A673 (cell line): ENCODE data around the gene SMIM45.

Experiments
- BruUV-seq: library from RNA; stranded (reverse); fragments of 400-500 nt; replicated peaks from 2 replicates; lab custom pipeline; 2021; lab: Mats Ljungman, UMichigan
- CTCF ChIA-PET: fragments of 300-600 bp; sonication (Branson Sonifier 250); formaldehyde crosslinking; loops from one replicate; lab custom pipeline; 2022; ENCODE audit warnings: antibody characterized with exemption; lab: Charles Lee
- POLR2A ChIA-PET: fragments of 300-600 bp; sonication (Branson Sonifier 250); formaldehyde crosslinking; loops from one replicate; lab custom pipeline; 2022; ENCODE audit warnings: antibody characterized with exemption; ENCODE audit not compliant: low non-redundant PET; lab: Charles Lee
- DNase-seq: peaks from one replicate; pipeline ENCODE4 v3.0.0-alpha.2; 2015; ENCODE audit warnings: low spot score
- H3K27ac ChIP-seq: fragments of 200-600 bp; sonication (generic); 2 replicates; pipeline ENCODE4 v1.5.1; 2016; ENCODE audit warnings: mixed run types, low read depth, mild to moderate bottlenecking, mixed read lengths, antibody characterized with exemption, low read length; ENCODE audit not compliant: poor library complexity, severe bottlenecking
- H3K27me3 ChIP-seq: fragments of 200-600 bp; sonication (generic); replicated peaks from 2 replicates; pipeline ENCODE4 v1.6.1; 2017; ENCODE audit warnings: mixed run types, low read depth, mild to moderate bottlenecking, mixed read lengths, antibody characterized with exemption, low read length; ENCODE audit not compliant: insufficient read depth, poor library complexity
- H3K36me3 ChIP-seq: fragments of 200-600 bp; sonication (generic); 2 replicates; pipeline ENCODE4 v1.6.1; 2016; ENCODE audit warnings: mixed run types, mild to moderate bottlenecking, mixed read lengths, antibody characterized with exemption, low read length; ENCODE audit not compliant: insufficient read depth, poor library complexity, severe bottlenecking
- H3K4me1 ChIP-seq: fragments of 200-600 bp; sonication (generic); 2 replicates; pipeline ENCODE4 v1.6.1; 2017; ENCODE audit warnings: mixed run types, mild to moderate bottlenecking, mixed read lengths, antibody characterized with exemption, low read length; ENCODE audit not compliant: insufficient read depth, poor library complexity, severe bottlenecking
- H3K4me3 ChIP-seq: fragments of 200-600 bp; sonication (generic); 2 replicates; pipeline ENCODE4 v1.5.1; 2016; ENCODE audit warnings: low read depth, mixed run types, mild to moderate bottlenecking, mixed read lengths, low read length; ENCODE audit not compliant: poor library complexity, severe bottlenecking
- H3K9me3 ChIP-seq: fragments of 200-600 bp; sonication (generic); 2 replicates; pipeline ENCODE4 v1.6.1; 2016; ENCODE audit warnings: mixed run types, low read depth, mild to moderate bottlenecking, mixed read lengths, antibody characterized with exemption, low read length; ENCODE audit not compliant: poor library complexity, severe bottlenecking
- EZH2 ChIP-seq: fragments of 200-600 bp; sonication (generic); IDR thresholded peaks from 2 replicates; pipeline ENCODE4 v1.6.1; 2017; ENCODE audit warnings: borderline replicate concordance, low read depth, mild to moderate bottlenecking, mixed read lengths, antibody characterized with exemption, low read length; ENCODE audit not compliant: poor library complexity, severe bottlenecking
- intact Hi-C: fragments of 100-400 bp; cut with micrococcal nuclease; formaldehyde crosslinking; loops from one replicate; pipeline ENCODE4 v1.10.0; 2022; ENCODE audit not compliant: unreplicated experiment
- TF ChIP-seq, protein P1 (sequence below): fragments of 300-800, 200-600 bp; sonication (generic); conservative IDR thresholded peaks from 2 replicates; pipeline ENCODE4 v1.5.1; 2017; ENCODE audit warnings: low read depth, mild to moderate bottlenecking, antibody characterized with exemption, low read length, moderate library complexity, mixed read lengths

SMIM45 gene

DNA sequence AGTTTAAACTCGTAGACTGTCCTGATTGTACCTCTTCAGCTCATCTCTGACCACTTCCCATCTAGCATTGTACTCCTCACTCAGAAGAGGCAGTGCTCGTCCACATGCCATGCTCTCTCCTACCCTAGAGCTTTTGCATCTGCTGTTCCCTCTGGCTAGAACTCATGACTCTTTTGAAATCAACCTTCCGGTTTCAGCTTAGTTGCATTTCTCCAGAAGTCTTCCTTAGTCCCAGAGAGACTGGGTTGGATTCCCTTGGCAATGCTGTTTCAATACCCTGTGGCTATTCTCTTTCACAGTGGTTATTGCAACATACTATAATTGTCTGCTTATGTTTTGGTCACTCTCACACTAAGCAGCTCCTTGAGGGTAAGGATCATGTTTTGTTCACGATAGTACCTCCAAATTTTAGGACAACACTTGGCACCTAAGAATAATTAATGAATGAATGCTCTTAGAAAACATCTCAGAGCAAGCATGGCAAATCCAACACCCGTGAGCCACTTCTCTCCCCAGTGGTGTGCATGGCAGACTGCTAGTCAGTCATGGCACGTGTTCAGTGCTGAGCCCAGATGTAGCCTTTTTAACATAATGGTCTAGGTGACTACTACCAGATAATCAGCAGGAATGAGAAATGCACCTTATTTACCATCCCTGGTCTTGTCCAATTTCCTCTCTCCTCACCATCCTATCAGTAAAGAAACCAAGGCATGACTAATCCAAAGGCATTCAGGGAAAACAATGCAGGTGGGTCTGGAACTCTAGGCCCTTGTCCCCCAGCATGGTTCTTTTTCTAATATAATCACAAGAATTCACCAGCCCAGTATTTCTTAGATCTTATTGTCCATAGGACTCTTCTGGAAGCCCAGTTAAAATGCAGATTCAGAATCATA is 31.8 kb downstream of the SMIM45 start:
- Histone ChIP-seq H3K27ac (no peak overlapping the region), H3K4me3 (no peak overlapping the region), H3K36me3 (no peaks in the 10 kb centered on the region), H3K9me3 (no peaks in the 10 kb centered on the region), H3K4me1 (no peaks in the 10 kb centered on the region), H3K27me3 (no peaks in the 10 kb centered on the region)
- intact Hi-C loops: no loop called here
- BruUV-seq: no TSS peak
- POLR2A ChIA-PET: interaction anchor here (0.6 kb wide), 1 partner anchor 26 kb away, joined by 3 read pairs; no protein-coding TSS in a partner anchor
- CTCF ChIA-PET: no interaction called here
- no peak for TF ChIP-seq EZH2
- TF ChIP-seq, protein P1, sequence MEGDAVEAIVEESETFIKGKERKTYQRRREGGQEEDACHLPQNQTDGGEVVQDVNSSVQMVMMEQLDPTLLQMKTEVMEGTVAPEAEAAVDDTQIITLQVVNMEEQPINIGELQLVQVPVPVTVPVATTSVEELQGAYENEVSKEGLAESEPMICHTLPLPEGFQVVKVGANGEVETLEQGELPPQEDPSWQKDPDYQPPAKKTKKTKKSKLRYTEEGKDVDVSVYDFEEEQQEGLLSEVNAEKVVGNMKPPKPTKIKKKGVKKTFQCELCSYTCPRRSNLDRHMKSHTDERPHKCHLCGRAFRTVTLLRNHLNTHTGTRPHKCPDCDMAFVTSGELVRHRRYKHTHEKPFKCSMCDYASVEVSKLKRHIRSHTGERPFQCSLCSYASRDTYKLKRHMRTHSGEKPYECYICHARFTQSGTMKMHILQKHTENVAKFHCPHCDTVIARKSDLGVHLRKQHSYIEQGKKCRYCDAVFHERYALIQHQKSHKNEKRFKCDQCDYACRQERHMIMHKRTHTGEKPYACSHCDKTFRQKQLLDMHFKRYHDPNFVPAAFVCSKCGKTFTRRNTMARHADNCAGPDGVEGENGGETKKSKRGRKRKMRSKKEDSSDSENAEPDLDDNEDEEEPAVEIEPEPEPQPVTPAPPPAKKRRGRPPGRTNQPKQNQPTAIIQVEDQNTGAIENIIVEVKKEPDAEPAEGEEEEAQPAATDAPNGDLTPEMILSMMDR: no peak
- DNase-seq: no peak

DNA sequence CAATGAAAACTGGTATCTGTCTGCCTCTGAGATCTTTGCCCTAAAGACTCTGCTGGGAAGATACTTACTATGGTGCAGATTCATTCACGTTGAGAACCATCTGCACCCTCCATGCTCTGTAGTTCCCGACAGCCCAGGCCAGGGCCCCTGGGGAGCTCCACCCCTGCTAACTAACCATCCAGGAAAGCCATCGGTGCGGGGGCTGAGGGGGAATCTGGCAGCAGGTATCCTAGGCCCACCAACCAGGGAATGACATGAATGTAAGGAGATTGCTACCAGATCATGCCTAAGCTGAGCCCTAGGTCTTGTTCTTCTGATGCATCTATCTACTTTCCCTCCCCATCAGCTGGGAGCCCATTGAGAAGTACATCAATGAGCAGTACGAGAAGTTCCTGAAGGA is 35.3 kb downstream of the SMIM45 start:
- intact Hi-C loops: no loop called here
- BruUV-seq: no TSS peak
- TF ChIP-seq, protein P1: no peak
- H3K9me3 ChIP-seq: no peaks in the 10 kb centered on the region
- POLR2A ChIA-PET: no interaction called here
- H3K4me1 ChIP-seq: no peaks in the 10 kb centered on the region
- CTCF ChIA-PET: no interaction called here
- no peaks in the 10 kb centered on the region for H3K36me3 ChIP-seq
- no peaks in the 10 kb centered on the region for H3K27me3 ChIP-seq
- no peak for DNase-seq
- no peak overlapping the region for H3K4me3 ChIP-seq
- no peak overlapping the region for H3K27ac ChIP-seq

GRCh38 chr22:41989246-41989645 is 37.3 kb downstream of the SMIM45 start:
- CTCF ChIA-PET: no interaction called here
- Histone ChIP-seq H3K4me3 (no peak overlapping the region), H3K36me3 (no peaks in the 10 kb centered on the region), H3K4me1 (no peaks in the 10 kb centered on the region), H3K9me3 (no peaks in the 10 kb centered on the region), H3K27me3 (no peaks in the 10 kb centered on the region), H3K27ac (no peak overlapping the region)
- TF ChIP-seq EZH2: no peak
- TF ChIP-seq, protein P1: no peak
- no TSS peak for BruUV-seq
- POLR2A ChIA-PET: no interaction called here
- no peak for DNase-seq
- intact Hi-C loops: no loop called here
